GM19240 (cell line): ENCODE measurements around the gene SERPINA10.
"Not testable (repeated sequence)": the region's sequence is repeated elsewhere in the genome, so short reads cannot be mapped to it uniquely, and the experiment has no call there.

Experiments
- DNase-seq: peaks from one replicate; pipeline ENCODE4 v3.0.0; 2011; ENCODE audit warnings: low spot score; ENCODE audit not compliant: insufficient read length

Gene SERPINA10

GRCh38 chr14:94313991-94314655, 21.1 kb upstream of the SERPINA10 start:
- DNase-seq = no peak

GRCh38 chr14:94312481-94313246, 19.6 kb upstream of the SERPINA10 start:
- no peak for DNase-seq

- no peak for DNase-seq
Measured at GRCh38 chr14:94310248-94310647, 17.2 kb upstream of the SERPINA10 start.

GRCh38 chr14:94309721-94310120, 16.7 kb upstream of the SERPINA10 start:
- no peak for DNase-seq

- no peak for DNase-seq
Measured at GRCh38 chr14:94307410-94307992, 14.4 kb upstream of the SERPINA10 start.

- no peak for DNase-seq
Measured at GRCh38 chr14:94306047-94306978, 13.2 kb upstream of the SERPINA10 start.

GRCh38 chr14:94305620-94306019, 12.6 kb upstream of the SERPINA10 start:
- DNase-seq = no peak

GRCh38 chr14:94304243-94304642, 11.2 kb upstream of the SERPINA10 start:
- no peak for DNase-seq

GRCh38 chr14:94303111-94303510, 10.0 kb upstream of the SERPINA10 start:
- no peak for DNase-seq

GRCh38 chr14:94298130-94298529, 5.1 kb upstream of the SERPINA10 start:
- DNase-seq = no peak

GRCh38 chr14:94296181-94296545, 3.1 kb upstream of the SERPINA10 start:
- DNase-seq = not testable (repeated sequence)

- DNase-seq = no peak
Measured at GRCh38 chr14:94295360-94296180, 2.5 kb upstream of the SERPINA10 start.

- DNase-seq = no peak
Measured at GRCh38 chr14:94293578-94293924, 483 bp upstream of the SERPINA10 start.

GRCh38 chr14:94292526-94292871, 569 bp downstream of the SERPINA10 start:
- no peak for DNase-seq

- no peak for DNase-seq
Measured at GRCh38 chr14:94291906-94292525, 1.1 kb downstream of the SERPINA10 start.

GRCh38 chr14:94291159-94291905, 1.7 kb downstream of the SERPINA10 start:
- DNase-seq = no peak

GRCh38 chr14:94290197-94290596, 2.9 kb downstream of the SERPINA10 start:
- no peak for DNase-seq

GRCh38 chr14:94288610-94289465, 4.2 kb downstream of the SERPINA10 start:
- no peak for DNase-seq

GRCh38 chr14:94285158-94285557, 7.9 kb downstream of the SERPINA10 start:
- no peak for DNase-seq
